Measurements from ENCODE around the gene HSH2D.
A peak's percentile ranks its signal among the peaks of the same experiment; 100 is the strongest.
"Not testable (repeated sequence)": the region's sequence is repeated elsewhere in the genome, so short reads cannot be mapped to it uniquely, and the experiment has no call there.

Gene HSH2D

GRCh38 chr19:16111909-16112752, 31.4 kb upstream of the HSH2D start:
- Histone ChIP-seq H3K9ac (ENCODE audit: low read length) (peak overlapping the region; percentile 89), H3K4me1 (ENCODE audit: control insufficient read depth, insufficient read depth, low read length) (peaks cover 5% of the 10 kb centered on the region), H3K36me3 (ENCODE audit: control insufficient read depth, insufficient read depth, low read length) (no peaks in the 10 kb centered on the region), H3K4me3 (ENCODE audit: low read length) (peak overlapping the region; percentile 95), H3K27ac (ENCODE audit: low read depth, low read length) (peak overlapping the region; percentile 89), H3K27me3 (ENCODE audit: control insufficient read depth, insufficient read depth, low read length) (no peaks in the 10 kb centered on the region)

DNA sequence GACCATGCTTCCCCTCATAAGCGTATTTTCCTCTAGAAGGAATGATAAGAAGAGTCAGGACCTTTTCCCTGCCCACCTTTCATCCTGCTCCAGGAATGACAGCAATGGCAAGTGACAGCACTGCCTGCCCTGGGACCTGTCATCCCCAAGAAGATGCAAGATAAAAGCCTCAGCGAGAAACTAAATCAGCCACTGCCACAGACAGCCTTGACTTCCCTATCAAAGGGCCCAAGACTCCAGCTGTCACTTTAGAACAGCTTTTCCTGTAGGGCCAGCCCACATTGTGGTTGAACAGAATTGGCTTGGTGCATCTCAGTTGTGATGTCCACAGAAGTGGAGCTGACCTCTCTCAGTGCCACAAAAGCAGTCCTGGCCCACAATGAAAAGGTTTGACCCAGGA, 30.7 kb upstream of the HSH2D start:
- peaks cover 5% of the 10 kb centered on the region for H3K4me1 ChIP-seq (ENCODE audit: control insufficient read depth, insufficient read depth, low read length)
- H3K27ac ChIP-seq (ENCODE audit: low read depth, low read length): no peak overlapping the region
- no peaks in the 10 kb centered on the region for H3K27me3 ChIP-seq (ENCODE audit: control insufficient read depth, insufficient read depth, low read length)
- peak overlapping the region; percentile 95 for H3K4me3 ChIP-seq (ENCODE audit: low read length)
- no peak overlapping the region for H3K9ac ChIP-seq (ENCODE audit: low read length)
- H3K36me3 ChIP-seq (ENCODE audit: control insufficient read depth, insufficient read depth, low read length): peaks cover 2% of the 10 kb centered on the region

DNA sequence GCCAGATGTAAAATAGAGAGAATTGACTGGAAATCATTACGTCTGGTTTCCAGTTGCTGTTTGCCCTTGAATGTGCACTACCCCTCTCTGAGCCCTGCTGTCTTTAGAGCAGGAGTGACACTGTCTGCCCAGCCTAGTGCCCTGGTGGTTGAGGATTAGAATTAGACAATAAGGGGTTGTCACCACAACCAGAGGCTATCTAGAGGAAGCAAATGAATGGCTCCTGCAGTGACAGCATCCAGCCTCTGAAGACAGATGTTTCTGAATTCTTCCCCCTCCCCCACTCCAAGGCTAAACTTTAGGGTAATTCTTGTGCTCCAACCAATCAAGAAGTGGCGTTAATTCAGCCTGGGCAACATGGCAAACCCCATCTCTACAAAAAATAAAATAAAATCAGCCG, 29.8 kb upstream of the HSH2D start:
- peaks cover 5% of the 10 kb centered on the region for H3K4me1 ChIP-seq (ENCODE audit: control insufficient read depth, insufficient read depth, low read length)
- no peaks in the 10 kb centered on the region for H3K27me3 ChIP-seq (ENCODE audit: control insufficient read depth, insufficient read depth, low read length)
- H3K27ac ChIP-seq (ENCODE audit: low read depth, low read length): no peak overlapping the region
- H3K9ac ChIP-seq (ENCODE audit: low read length): no peak overlapping the region
- H3K36me3 ChIP-seq (ENCODE audit: control insufficient read depth, insufficient read depth, low read length): peaks cover 10% of the 10 kb centered on the region
- no peak overlapping the region for H3K4me3 ChIP-seq (ENCODE audit: low read length)

GRCh38 chr19:16115301-16116039, 28.0 kb upstream of the HSH2D start:
- Histone ChIP-seq H3K9ac (ENCODE audit: low read length) (no peak overlapping the region), H3K27ac (ENCODE audit: low read depth, low read length) (no peak overlapping the region), H3K27me3 (ENCODE audit: control insufficient read depth, insufficient read depth, low read length) (no peaks in the 10 kb centered on the region), H3K4me1 (ENCODE audit: control insufficient read depth, insufficient read depth, low read length) (peaks cover 5% of the 10 kb centered on the region), H3K4me3 (ENCODE audit: low read length) (peak overlapping the region; percentile 2), H3K36me3 (ENCODE audit: control insufficient read depth, insufficient read depth, low read length) (peaks cover 13% of the 10 kb centered on the region)

DNA sequence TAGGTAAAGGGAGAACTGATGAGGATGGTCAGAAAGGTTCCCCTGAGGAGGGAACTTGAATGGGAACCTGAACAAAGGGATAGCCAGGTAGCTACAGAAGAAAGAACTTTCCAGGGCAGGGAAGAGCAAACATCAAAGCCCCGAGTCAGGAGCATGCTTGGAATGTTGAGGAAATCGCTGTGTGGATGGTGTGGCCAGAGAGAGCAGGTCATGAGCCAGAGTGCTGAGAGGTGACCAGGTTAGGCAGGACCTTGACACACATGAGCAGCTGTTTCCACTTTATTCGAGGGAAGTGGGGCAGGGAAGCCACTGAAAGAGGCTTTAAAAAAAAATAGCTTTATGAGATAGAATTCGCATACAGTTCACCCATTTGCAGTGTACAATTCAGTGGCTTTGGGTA, 27.4 kb upstream of the HSH2D start:
- H3K4me1 ChIP-seq (ENCODE audit: control insufficient read depth, insufficient read depth, low read length): peaks cover 5% of the 10 kb centered on the region
- H3K36me3 ChIP-seq (ENCODE audit: control insufficient read depth, insufficient read depth, low read length): peaks cover 15% of the 10 kb centered on the region
- H3K4me3 ChIP-seq (ENCODE audit: low read length): peak overlapping the region; percentile 2
- H3K27me3 ChIP-seq (ENCODE audit: control insufficient read depth, insufficient read depth, low read length): no peaks in the 10 kb centered on the region
- no peak overlapping the region for H3K27ac ChIP-seq (ENCODE audit: low read depth, low read length)
- no peak overlapping the region for H3K9ac ChIP-seq (ENCODE audit: low read length)

DNA sequence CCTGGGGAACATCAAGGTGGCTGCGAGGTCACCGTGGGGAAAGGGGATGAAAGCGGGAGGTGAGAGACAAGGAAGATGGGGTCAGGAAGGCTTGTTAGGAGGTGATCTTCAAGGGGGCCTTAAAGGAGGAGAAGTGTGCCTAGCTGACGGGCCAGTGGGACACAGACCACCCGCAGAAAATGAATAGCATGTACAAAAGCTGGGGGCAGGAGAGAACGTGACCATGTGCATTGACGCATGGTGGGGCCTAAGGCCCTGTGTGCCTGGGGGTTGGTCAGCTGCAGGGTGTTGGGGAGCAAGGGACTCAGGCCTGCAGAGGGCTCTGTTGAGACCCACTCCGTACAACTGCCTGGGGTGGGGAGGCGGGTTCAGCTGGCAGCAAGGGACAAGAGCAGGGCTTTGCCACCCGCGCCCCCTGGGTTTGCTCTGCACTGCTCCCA, 25.9 kb upstream of the HSH2D start:
- no peak overlapping the region for H3K27ac ChIP-seq (ENCODE audit: low read depth, low read length)
- H3K4me1 ChIP-seq (ENCODE audit: control insufficient read depth, insufficient read depth, low read length): peaks cover under 1% of the 10 kb centered on the region
- no peaks in the 10 kb centered on the region for H3K27me3 ChIP-seq (ENCODE audit: control insufficient read depth, insufficient read depth, low read length)
- peaks cover 30% of the 10 kb centered on the region for H3K36me3 ChIP-seq (ENCODE audit: control insufficient read depth, insufficient read depth, low read length)
- no peak overlapping the region for H3K4me3 ChIP-seq (ENCODE audit: low read length)
- no peak overlapping the region for H3K9ac ChIP-seq (ENCODE audit: low read length)

DNA sequence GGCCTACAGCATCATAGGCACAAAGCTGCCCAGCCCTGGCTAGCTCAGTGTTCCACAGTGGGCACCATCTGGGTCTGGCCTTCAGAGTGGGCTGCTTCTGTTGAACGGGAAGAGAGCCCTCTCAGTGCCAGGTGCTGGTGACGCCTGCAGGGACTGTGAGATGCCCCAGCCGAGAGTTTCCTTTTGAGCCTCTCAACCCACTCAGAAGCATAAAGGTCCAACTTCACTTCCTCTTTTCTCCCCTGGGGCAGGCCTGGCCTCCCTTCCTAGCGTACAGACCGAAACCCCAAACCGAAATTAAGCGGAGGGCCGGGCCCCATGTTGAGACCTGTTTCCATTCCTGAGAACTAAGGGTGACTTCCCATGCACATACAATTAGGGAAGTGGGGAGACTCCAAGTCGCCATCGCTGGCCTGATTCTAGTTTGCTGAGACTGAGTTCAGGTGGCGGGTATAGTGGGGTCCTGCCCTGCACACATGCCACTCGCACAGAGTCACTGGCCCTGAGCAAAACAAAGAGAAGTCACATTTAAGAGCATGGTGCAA, 24.9 kb upstream of the HSH2D start:
- no peak overlapping the region for H3K27ac ChIP-seq (ENCODE audit: low read depth, low read length)
- no peak overlapping the region for H3K4me3 ChIP-seq (ENCODE audit: low read length)
- H3K9ac ChIP-seq (ENCODE audit: low read length): no peak overlapping the region
- H3K36me3 ChIP-seq (ENCODE audit: control insufficient read depth, insufficient read depth, low read length): peaks cover 31% of the 10 kb centered on the region
- no peaks in the 10 kb centered on the region for H3K27me3 ChIP-seq (ENCODE audit: control insufficient read depth, insufficient read depth, low read length)
- no peaks in the 10 kb centered on the region for H3K4me1 ChIP-seq (ENCODE audit: control insufficient read depth, insufficient read depth, low read length)

- not testable (repeated sequence) for H3K9ac ChIP-seq (ENCODE audit: low read length); H3K4me3 ChIP-seq (ENCODE audit: low read length); H3K27me3 ChIP-seq (ENCODE audit: control insufficient read depth, insufficient read depth, low read length); H3K4me1 ChIP-seq (ENCODE audit: control insufficient read depth, insufficient read depth, low read length); H3K27ac ChIP-seq (ENCODE audit: low read depth, low read length)
- H3K36me3 ChIP-seq (ENCODE audit: control insufficient read depth, insufficient read depth, low read length): peaks cover 39% of the 10 kb centered on the region
Observed at GRCh38 chr19:16119075-16119857, 24.2 kb upstream of the HSH2D start.

- no peak overlapping the region for H3K27ac ChIP-seq (ENCODE audit: low read depth, low read length)
- H3K36me3 ChIP-seq (ENCODE audit: control insufficient read depth, insufficient read depth, low read length): peaks cover 56% of the 10 kb centered on the region
- no peak overlapping the region for H3K9ac ChIP-seq (ENCODE audit: low read length)
- H3K4me1 ChIP-seq (ENCODE audit: control insufficient read depth, insufficient read depth, low read length): no peaks in the 10 kb centered on the region
- H3K4me3 ChIP-seq (ENCODE audit: low read length): no peak overlapping the region
- H3K27me3 ChIP-seq (ENCODE audit: control insufficient read depth, insufficient read depth, low read length): no peaks in the 10 kb centered on the region
Observed at GRCh38 chr19:16121141-16121540, 22.3 kb upstream of the HSH2D start.

GRCh38 chr19:16121967-16122366, 21.5 kb upstream of the HSH2D start:
- Histone ChIP-seq H3K27me3 (ENCODE audit: control insufficient read depth, insufficient read depth, low read length) (no peaks in the 10 kb centered on the region), H3K27ac (ENCODE audit: low read depth, low read length) (no peak overlapping the region), H3K4me1 (ENCODE audit: control insufficient read depth, insufficient read depth, low read length) (no peaks in the 10 kb centered on the region), H3K9ac (ENCODE audit: low read length) (no peak overlapping the region), H3K36me3 (ENCODE audit: control insufficient read depth, insufficient read depth, low read length) (peaks cover 59% of the 10 kb centered on the region), H3K4me3 (ENCODE audit: low read length) (no peak overlapping the region)

GRCh38 chr19:16124953-16125352, 18.5 kb upstream of the HSH2D start:
- Histone ChIP-seq H3K4me3 (ENCODE audit: low read length) (no peak overlapping the region), H3K36me3 (ENCODE audit: control insufficient read depth, insufficient read depth, low read length) (peaks cover 74% of the 10 kb centered on the region), H3K4me1 (ENCODE audit: control insufficient read depth, insufficient read depth, low read length) (no peaks in the 10 kb centered on the region), H3K27me3 (ENCODE audit: control insufficient read depth, insufficient read depth, low read length) (no peaks in the 10 kb centered on the region), H3K9ac (ENCODE audit: low read length) (no peak overlapping the region), H3K27ac (ENCODE audit: low read depth, low read length) (no peak overlapping the region)

All from rectal smooth muscle tissue (tissue), 1 donor.